IMR-90 (cell line): Measurements from ENCODE around the gene PDCD6IP.

Source experiments
- CTCF ChIP-seq: conservative IDR thresholded peaks from 2 replicates; pipeline ENCODE4 v1.5.1; 2012; ENCODE audit warnings: mild to moderate bottlenecking, low read depth, low read length, improper control_type of control experiment
- RAD21 ChIP-seq: IDR thresholded peaks from 2 replicates; pipeline ENCODE4 v1.6.1; 2012; ENCODE audit warnings: low read length, improper control_type of control experiment
- SMC3 ChIP-seq: fragments of 150-350 bp; IDR thresholded peaks from 2 replicates; pipeline ENCODE4 v1.6.1; 2016; ENCODE audit warnings: low read depth, mild to moderate bottlenecking, antibody characterized with exemption, low read length, moderate library complexity

DNA sequence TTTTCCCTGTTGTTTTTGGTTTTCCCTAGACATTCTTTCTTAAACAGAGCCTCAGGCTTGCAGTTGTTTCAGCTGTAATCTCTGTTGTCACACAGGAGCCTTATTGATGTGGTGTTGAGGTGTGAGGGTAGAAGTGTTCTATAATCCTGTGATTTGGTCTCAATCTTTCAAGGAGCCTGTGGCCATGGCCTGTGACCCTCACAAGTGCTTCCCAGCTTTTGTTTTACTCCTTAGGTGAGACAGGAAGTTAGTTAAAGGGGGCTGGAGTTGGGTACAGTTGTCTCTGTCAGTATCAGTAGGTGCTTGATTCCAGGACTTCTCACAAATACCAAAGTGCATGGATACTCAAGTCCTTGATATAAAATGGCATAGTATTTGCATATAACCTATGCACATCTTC lies 77.2 kb downstream of the PDCD6IP start:
- no peak for TF ChIP-seq CTCF
- no peak for TF ChIP-seq SMC3
- TF ChIP-seq RAD21: no peak
